K562 (cell line): Measurements from ENCODE around the gene POU2AF1. TPM values are rescaled to one million over a fixed set of nuclear protein-coding genes. Genes with fewer than 3 reads are reported as not detected.

Experiments used
- ATAC-seq: fragments of 200-7000 bp; cut with Tn5 transposase; 3 replicates; pipeline ENCODE4 v1.9.1; 2020; ENCODE audit warnings: moderate library complexity
- BruUV-seq: library from RNA; stranded (reverse); fragments of 400-500 nt; replicated peaks from 2 replicates; lab custom pipeline; 2021; lab: Mats Ljungman, UMichigan
- CTCF ChIA-PET: fragments of 300-600 bp; formaldehyde crosslinking; extraction: SDS; loops from one replicate; lab custom pipeline; 2021; ENCODE audit warnings: low intra/inter-chr PET ratio; lab: Yijun Ruan, JAX
- POLR2A ChIA-PET: fragments of 300-600, 350-650 bp; sonication (Branson Sonifier 250); formaldehyde crosslinking; extraction: SDS; loops from one replicate; lab custom pipeline; 2021; ENCODE audit warnings: antibody characterized with exemption, inconsistent platforms; lab: Yijun Ruan, JAX
- DNase-seq, 4 experiments: peaks; one replicate each; pipeline versions ENCODE4 v3.0.0 to v3.0.0-alpha.2; 2011 to 2018; ENCODE audit warnings: low spot score in 3 of 4, mixed read lengths in 3 of 4; ENCODE audit errors: extremely low read depth in 1 of 4
- FAIRE-seq: peaks from 2 replicates; lab custom pipeline; 2011; peaks lifted over from hg19 to GRCh38; lab: Jason Lieb, UNC
- H2AFZ ChIP-seq: 2 replicates; pipeline ENCODE4 v1.6.0; 2011; ENCODE audit warnings: low read depth, low read length, control low read depth, inconsistent platforms
- H3K27ac ChIP-seq: fragments of 200-600 bp; 3 replicates; pipeline ENCODE4 v1.8.0; 2011; ENCODE audit warnings: low read depth, mild to moderate bottlenecking, control low read depth, inconsistent platforms, low read length, moderate library complexity, mixed read lengths; ENCODE audit errors: extremely low read depth
- H3K27me3 ChIP-seq, 2 experiments: fragments of 300-600 bp in 1 of 2; 2 replicates in 1 of 2; 3 replicates in 1 of 2; pipeline versions ENCODE4 v1.6.0 to v1.8.0; 2011; ENCODE audit warnings: inconsistent platforms in 2 of 2, low read length in 2 of 2, mild to moderate bottlenecking in 1 of 2, mixed read lengths in 1 of 2, moderate library complexity in 1 of 2; ENCODE audit not compliant: control insufficient read depth in 2 of 2, insufficient read depth in 2 of 2
- H3K36me3 ChIP-seq: fragments of 300-600 bp; 3 replicates; pipeline ENCODE4 v1.8.0; 2011; ENCODE audit warnings: mild to moderate bottlenecking, low read length, inconsistent platforms; ENCODE audit not compliant: control insufficient read depth, insufficient read depth
- H3K4me1 ChIP-seq, 2 experiments: fragments of 200-600 bp in 1 of 2; replicated peaks in 1 of 2; 2 replicates in 1 of 2; 3 replicates in 1 of 2; pipeline versions ENCODE4 v1.5.1 to v1.8.0; 2011; ENCODE audit warnings: inconsistent platforms in 2 of 2, low read length in 2 of 2, mild to moderate bottlenecking in 1 of 2, mixed read lengths in 1 of 2, moderate library complexity in 1 of 2; ENCODE audit not compliant: control insufficient read depth in 2 of 2, insufficient read depth in 2 of 2
- H3K4me2 ChIP-seq: 2 replicates; pipeline ENCODE4 v1.6.1; 2011; ENCODE audit warnings: low read length, control low read depth, inconsistent platforms, mixed read lengths; ENCODE audit not compliant: insufficient read depth
- H3K4me3 ChIP-seq: fragments of 200-600 bp; sonication (generic), shearing (Covaris generic); 2 replicates; pipeline ENCODE4 v1.5.1; 2016; ENCODE audit warnings: control low read depth, inconsistent platforms
- H3K79me2 ChIP-seq: fragments of 200-600 bp; 3 replicates; pipeline ENCODE4 v1.8.0; 2011; ENCODE audit warnings: low read length, inconsistent platforms; ENCODE audit not compliant: control insufficient read depth, insufficient read depth
- H3K9ac ChIP-seq, 2 experiments: 2 replicates each; pipeline versions ENCODE4 v1.6.0 to v1.6.1; 2011; ENCODE audit warnings: low read depth in 2 of 2, low read length in 2 of 2, control low read depth in 1 of 2, inconsistent platforms in 1 of 2, mild to moderate bottlenecking in 1 of 2, mixed read lengths in 1 of 2; ENCODE audit not compliant: insufficient read depth in 1 of 2
- H3K9me1 ChIP-seq: one replicate; pipeline ENCODE4 v1.6.0; 2011; ENCODE audit warnings: inconsistent platforms, mild to moderate bottlenecking, low read length, moderate library complexity; ENCODE audit not compliant: control insufficient read depth, insufficient read depth
- H3K9me3 ChIP-seq: replicated peaks from 2 replicates; pipeline ENCODE4 v1.5.1; 2011; ENCODE audit warnings: low read depth, low read length, inconsistent platforms; ENCODE audit not compliant: control insufficient read depth, insufficient read depth
- H4K20me1 ChIP-seq: replicated peaks from 2 replicates; pipeline ENCODE4 v1.6.1; 2011; ENCODE audit warnings: low read length, inconsistent platforms, mixed read lengths; ENCODE audit not compliant: control insufficient read depth, insufficient read depth
- CSDE1 ChIP-seq, 2 experiments: fragments of 450-650 bp; IDR thresholded peaks; 2 replicates each; pipeline ENCODE4 v1.6.1; 2016; ENCODE audit warnings: mild to moderate bottlenecking in 1 of 2
- MAFG ChIP-seq: fragments of 450-650 bp; conservative IDR thresholded peaks from 2 replicates; pipeline ENCODE4 v1.6.1; 2016; ENCODE audit warnings: missing genetic modification characterization, missing compliant biosample characterization
- MED1 ChIP-seq: sonication (generic); formaldehyde crosslinking; IDR thresholded peaks from 2 replicates; pipeline ENCODE4 v1.8.1; 2023; ENCODE audit warnings: missing genetic modification reagents, borderline replicate concordance
- NR2C1 ChIP-seq, 2 experiments: fragments of 450-650 bp; IDR thresholded peaks; 2 replicates each; pipeline ENCODE4 v1.6.1; 2017; ENCODE audit warnings: mild to moderate bottlenecking in 2 of 2, antibody characterized with exemption in 1 of 2, inconsistent platforms in 1 of 2, missing compliant biosample characterization in 1 of 2, missing genetic modification characterization in 1 of 2
- POLR3G ChIP-seq: IDR thresholded peaks from 2 replicates; pipeline ENCODE4 v1.6.1; 2011; ENCODE audit not compliant: insufficient read length, insufficient replicate concordance; ENCODE audit errors: extremely low read depth
- RBM17 ChIP-seq: fragments of 200-400 bp; formaldehyde crosslinking; IDR thresholded peaks from 2 replicates; pipeline ENCODE4 v1.6.1; 2017; ENCODE audit warnings: low read depth, mild to moderate bottlenecking, low read length, borderline replicate concordance
- SETDB1 ChIP-seq: IDR thresholded peaks from one replicate; pipeline ENCODE4 v1.6.1; 2012; ENCODE audit warnings: low read length, control low read depth, inconsistent platforms
- TAL1 ChIP-seq: fragments of 450-650 bp; IDR thresholded peaks from 2 replicates; pipeline ENCODE4 v1.6.1; 2016; ENCODE audit warnings: mild to moderate bottlenecking
- TCF7 ChIP-seq: sonication (generic); IDR thresholded peaks from 2 replicates; pipeline ENCODE4 v1.6.1; 2016; ENCODE audit warnings: antibody characterized with exemption, borderline replicate concordance
- TEAD1 ChIP-seq, 2 experiments: fragments of 450-650 bp in 1 of 2; sonication (generic) in 1 of 2; formaldehyde crosslinking; IDR thresholded peaks; 2 replicates each; pipeline versions ENCODE4 v1.4.0 to v1.8.0; 2020 to 2022; ENCODE audit warnings: mild to moderate bottlenecking in 2 of 2, missing genetic modification reagents in 1 of 2
- XRCC3 ChIP-seq: fragments of 450-650 bp; IDR thresholded peaks from 2 replicates; pipeline ENCODE4 v1.6.1; 2017; ENCODE audit warnings: mild to moderate bottlenecking, moderate library complexity
- ZNF274 ChIP-seq: IDR thresholded peaks from 2 replicates; pipeline ENCODE4 v1.6.1; 2011; ENCODE audit warnings: low read depth, mild to moderate bottlenecking, low read length, moderate library complexity, borderline replicate concordance
- WGBS: fragments of 100-300 bp; shearing (Covaris generic); methylation state at CpG from one replicate; pipeline ENCODE4 v1.1.6; 2016; ENCODE audit warnings: low coverage, mixed read lengths; ENCODE audit not compliant: insufficient coverage; ENCODE audit errors: missing lambda C conversion rate; 5-methylcytosine and 5-hydroxymethylcytosine counted together
- in situ Hi-C: fragments of 300-500 bp; cut with MboI; formaldehyde crosslinking; loops from 4 replicates; pipeline ENCODE4 v1.15.0; 2018; ENCODE audit warnings: inconsistent platforms, mixed read lengths
- intact Hi-C: fragments of 100-400 bp; cut with micrococcal nuclease; formaldehyde crosslinking; loops from 2 replicates; pipeline ENCODE4 v1.14.2; 2022
- polyA plus RNA-seq, 8 experiments: library from polyadenylated mRNA; depleted of rRNA in 4 of 8; stranded (reverse) in 5 of 8; unstranded in 3 of 8; fragments of >200 nt; fragmentation: Nextera tagmentation in 2 of 8; fragmentation: Illumina TruSeq in 1 of 8; extraction: Ambion mirVana in 2 of 8; extraction: Trizol in 1 of 8; gene quantifications; 2 replicates each; pipeline versions ENCODE4 v1.2.1 to v1.2.3, GENCODE V29; 2011 to 2014; ENCODE audit warnings: inconsistent platforms in 1 of 8, missing spikeins in 1 of 8
- total RNA-seq, 7 experiments: library from RNA; depleted of rRNA in 6 of 7; stranded (reverse); fragments of >200 nt in 6 of 7; fragmentation: Illumina TruSeq in 2 of 7; extraction: Trizol in 2 of 7; gene quantifications; 2 replicates each; pipeline versions ENCODE4 v1.2.1 to v1.2.3, GENCODE V29; 2011 to 2021; ENCODE audit warnings: low replicate concordance in 1 of 7
- TF ChIP-seq, protein P1 (sequence below): fragments of 250-450 bp; sonication (Bioruptor Pico); IDR thresholded peaks from 2 replicates; pipeline ENCODE4 v1.5.0; 2022; ENCODE audit warnings: mild to moderate bottlenecking
- TF ChIP-seq, protein P2 (sequence below): fragments of 450-650 bp; IDR thresholded peaks from 2 replicates; pipeline ENCODE4 v1.6.1; 2018; ENCODE audit not compliant: partially characterized antibody

Gene POU2AF1
- total and polyA plus RNA-seq, 9 of the 15 experiments (the other 6 are each of a cell fraction or from before 2014, with no cell fraction given): 0.09 TPM; not detected in 8

DNA sequence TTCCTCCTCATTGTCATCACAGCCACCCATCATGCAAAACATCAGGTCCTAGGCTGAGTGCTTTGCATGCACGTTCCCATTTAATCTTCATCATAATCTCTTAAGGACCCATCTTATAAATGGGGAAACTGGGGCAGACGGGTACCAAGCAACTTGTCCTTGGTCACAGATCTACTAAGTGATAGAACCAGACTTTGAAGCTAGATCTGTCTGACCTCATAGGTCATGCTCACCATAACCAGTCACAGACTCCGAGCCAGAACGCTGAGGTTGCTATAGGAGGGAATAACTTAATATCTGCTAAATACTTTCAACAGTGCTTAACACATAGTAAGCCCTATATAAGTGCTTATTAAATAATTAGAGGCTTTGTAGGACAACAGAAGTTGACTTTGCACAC lies 43.0 kb downstream of the POU2AF1 start (continued):
- TF ChIP-seq, protein P1, sequence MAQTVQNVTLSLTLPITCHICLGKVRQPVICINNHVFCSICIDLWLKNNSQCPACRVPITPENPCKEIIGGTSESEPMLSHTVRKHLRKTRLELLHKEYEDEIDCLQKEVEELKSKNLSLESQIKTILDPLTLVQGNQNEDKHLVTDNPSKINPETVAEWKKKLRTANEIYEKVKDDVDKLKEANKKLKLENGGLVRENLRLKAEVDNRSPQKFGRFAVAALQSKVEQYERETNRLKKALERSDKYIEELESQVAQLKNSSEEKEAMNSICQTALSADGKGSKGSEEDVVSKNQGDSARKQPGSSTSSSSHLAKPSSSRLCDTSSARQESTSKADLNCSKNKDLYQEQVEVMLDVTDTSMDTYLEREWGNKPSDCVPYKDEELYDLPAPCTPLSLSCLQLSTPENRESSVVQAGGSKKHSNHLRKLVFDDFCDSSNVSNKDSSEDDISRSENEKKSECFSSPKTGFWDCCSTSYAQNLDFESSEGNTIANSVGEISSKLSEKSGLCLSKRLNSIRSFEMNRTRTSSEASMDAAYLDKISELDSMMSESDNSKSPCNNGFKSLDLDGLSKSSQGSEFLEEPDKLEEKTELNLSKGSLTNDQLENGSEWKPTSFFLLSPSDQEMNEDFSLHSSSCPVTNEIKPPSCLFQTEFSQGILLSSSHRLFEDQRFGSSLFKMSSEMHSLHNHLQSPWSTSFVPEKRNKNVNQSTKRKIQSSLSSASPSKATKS (CRISPR knock-in tag): no peak

DNA sequence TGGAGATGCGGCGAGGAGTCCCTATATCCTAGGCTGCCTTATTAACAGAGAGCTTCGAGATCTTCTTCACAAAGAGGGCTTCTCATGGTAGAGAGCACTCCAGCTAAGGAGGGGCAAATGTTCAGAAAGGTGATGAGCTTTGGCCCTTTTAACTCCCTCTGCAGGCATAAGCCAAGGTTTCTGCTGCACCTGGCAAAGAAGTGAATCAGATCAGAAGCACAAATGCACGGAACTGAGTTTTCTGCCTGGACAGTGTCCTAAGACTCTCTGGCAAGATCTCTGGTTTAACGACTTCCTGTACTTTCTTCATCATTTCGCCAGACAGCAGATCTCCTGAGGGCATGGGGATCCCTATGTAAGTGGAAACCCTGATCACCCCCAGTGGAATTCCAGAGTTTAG lies 43.5 kb downstream of the POU2AF1 start:
- Histone ChIP-seq H3K36me3 (no peaks in the 10 kb centered on the region), H3K9ac (no peak overlapping the region), H3K4me1 (no peaks in the 10 kb centered on the region)
- WGBS: 0% methylated on average over 6 of the region's 6 CpGs
- TF ChIP-seq SETDB1: no peak
- no peak for TF ChIP-seq MAFG
- TF ChIP-seq TAL1: no peak
- no peak for TF ChIP-seq XRCC3
- no peak for TF ChIP-seq TEAD1 (CRISPR knock-in tag; IDR thresholded peaks at IDR 0.05)
- no peak for TF ChIP-seq POLR3G
- TF ChIP-seq ZNF274: no peak
- no peak for TF ChIP-seq MED1 (CRISPR knock-in tag)
- TF ChIP-seq RBM17: no peak
- no peak for TF ChIP-seq TCF7
- no peak for TF ChIP-seq NR2C1 (IDR thresholded peaks at IDR 0.05)
- no peak for TF ChIP-seq NR2C1 (tag; IDR thresholded peaks at IDR 0.05)
- TF ChIP-seq CSDE1 (IDR thresholded peaks at IDR 0.05): no peak
- TF ChIP-seq, protein P2, sequence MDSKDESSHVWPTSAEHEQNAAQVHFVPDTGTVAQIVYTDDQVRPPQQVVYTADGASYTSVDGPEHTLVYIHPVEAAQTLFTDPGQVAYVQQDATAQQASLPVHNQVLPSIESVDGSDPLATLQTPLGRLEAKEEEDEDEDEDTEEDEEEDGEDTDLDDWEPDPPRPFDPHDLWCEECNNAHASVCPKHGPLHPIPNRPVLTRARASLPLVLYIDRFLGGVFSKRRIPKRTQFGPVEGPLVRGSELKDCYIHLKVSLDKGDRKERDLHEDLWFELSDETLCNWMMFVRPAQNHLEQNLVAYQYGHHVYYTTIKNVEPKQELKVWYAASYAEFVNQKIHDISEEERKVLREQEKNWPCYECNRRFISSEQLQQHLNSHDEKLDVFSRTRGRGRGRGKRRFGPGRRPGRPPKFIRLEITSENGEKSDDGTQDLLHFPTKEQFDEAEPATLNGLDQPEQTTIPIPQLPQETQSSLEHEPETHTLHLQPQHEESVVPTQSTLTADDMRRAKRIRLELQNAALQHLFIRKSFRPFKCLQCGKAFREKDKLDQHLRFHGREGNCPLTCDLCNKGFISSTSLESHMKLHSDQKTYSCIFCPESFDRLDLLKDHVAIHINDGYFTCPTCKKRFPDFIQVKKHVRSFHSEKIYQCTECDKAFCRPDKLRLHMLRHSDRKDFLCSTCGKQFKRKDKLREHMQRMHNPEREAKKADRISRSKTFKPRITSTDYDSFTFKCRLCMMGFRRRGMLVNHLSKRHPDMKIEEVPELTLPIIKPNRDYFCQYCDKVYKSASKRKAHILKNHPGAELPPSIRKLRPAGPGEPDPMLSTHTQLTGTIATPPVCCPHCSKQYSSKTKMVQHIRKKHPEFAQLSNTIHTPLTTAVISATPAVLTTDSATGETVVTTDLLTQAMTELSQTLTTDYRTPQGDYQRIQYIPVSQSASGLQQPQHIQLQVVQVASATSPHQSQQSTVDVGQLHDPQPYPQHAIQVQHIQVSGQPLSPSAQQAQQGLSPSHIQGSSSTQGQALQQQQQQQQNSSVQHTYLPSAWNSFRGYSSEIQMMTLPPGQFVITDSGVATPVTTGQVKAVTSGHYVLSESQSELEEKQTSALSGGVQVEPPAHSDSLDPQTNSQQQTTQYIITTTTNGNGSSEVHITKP: no peak
- TF ChIP-seq, all 486 proteins: peak for 0
- no peaks in the 10 kb centered on the region for H3K9me3 ChIP-seq
- no peak overlapping the region for H3K4me2 ChIP-seq
- H2AFZ ChIP-seq: no peak overlapping the region
- ATAC-seq (no peak), DNase-seq (no peak), FAIRE-seq (no peak)
- POLR2A ChIA-PET: no interaction called here
- CTCF ChIA-PET: no interaction called here
- BruUV-seq: no TSS peak
- H3K27me3 ChIP-seq: no peaks in the 10 kb centered on the region
- no peak overlapping the region for H3K4me3 ChIP-seq
- no peaks in the 10 kb centered on the region for H3K9me1 ChIP-seq
- H4K20me1 ChIP-seq: no peaks in the 10 kb centered on the region
- intact Hi-C loops: no loop called here
- no peaks in the 10 kb centered on the region for H3K79me2 ChIP-seq
- no peak overlapping the region for H3K27ac ChIP-seq
- in situ Hi-C loops: no loop called here
